PC-3 (cell line): ENCODE data around the gene TOLLIP. TPM values are rescaled to one million over a fixed set of nuclear protein-coding genes. Genes with fewer than 3 reads are reported as not detected.
"Not testable (repeated sequence)": the region's sequence is repeated elsewhere in the genome, so short reads cannot be mapped to it uniquely, and the experiment has no call there.

Experiments
- ATAC-seq: fragments of 200-7000 bp; cut with Tn5 transposase; 2 replicates; pipeline ENCODE4 v1.9.1; 2020; ENCODE audit warnings: mild to moderate bottlenecking, moderate library complexity
- BruUV-seq: library from RNA; stranded (reverse); fragments of 400-500 nt; replicated peaks from 2 replicates; lab custom pipeline; 2021; lab: Mats Ljungman, UMichigan
- CTCF ChIA-PET: fragments of 300-600 bp; sonication (Branson Sonifier 250); formaldehyde crosslinking; loops from one replicate; lab custom pipeline; 2022; ENCODE audit warnings: antibody characterized with exemption; lab: Charles Lee
- POLR2A ChIA-PET: fragments of 300-600 bp; sonication (Branson Sonifier 250); formaldehyde crosslinking; loops from one replicate; lab custom pipeline; 2022; ENCODE audit warnings: antibody characterized with exemption; ENCODE audit not compliant: unreplicated experiment; lab: Charles Lee
- DNase-seq: peaks from one replicate; pipeline ENCODE4 v3.0.0-alpha.2; 2015
- H2AFZ ChIP-seq: fragments of 300-600 bp; sonication (generic); 2 replicates; pipeline ENCODE4 v1.6.0; 2016; ENCODE audit warnings: antibody characterized with exemption, low read length
- H3F3A ChIP-seq: fragments of 300-600 bp; sonication (generic); one replicate; pipeline ENCODE4 v1.6.0; 2017; ENCODE audit warnings: antibody characterized with exemption, low read length, control low read depth, mild to moderate bottlenecking; ENCODE audit not compliant: unreplicated experiment
- H3K27ac ChIP-seq: fragments of 300-600 bp; sonication (generic); 2 replicates; pipeline ENCODE4 v1.5.1; 2016; ENCODE audit warnings: mild to moderate bottlenecking, low read length
- H3K27me3 ChIP-seq: fragments of 300-600 bp; sonication (generic); 2 replicates; pipeline ENCODE4 v1.6.1; 2016; ENCODE audit warnings: low read length, mixed read lengths
- H3K36me3 ChIP-seq: fragments of 300-600 bp; sonication (generic); 2 replicates; pipeline ENCODE4 v1.6.1; 2016; ENCODE audit warnings: low read depth, mixed run types, low read length, mixed read lengths
- H3K4me1 ChIP-seq: fragments of 300-600 bp; sonication (generic); 2 replicates; pipeline ENCODE4 v1.5.1; 2016; ENCODE audit warnings: low read length; ENCODE audit not compliant: insufficient read depth
- H3K4me2 ChIP-seq: fragments of 300-600 bp; sonication (generic); 2 replicates; pipeline ENCODE4 v1.6.0; 2016; ENCODE audit warnings: low read length
- H3K4me3 ChIP-seq: fragments of 300-600 bp; sonication (generic); 2 replicates; pipeline ENCODE4 v1.5.1; 2016; ENCODE audit warnings: mild to moderate bottlenecking, low read length, mixed read lengths
- H3K79me2 ChIP-seq: fragments of 300-600 bp; sonication (generic); 2 replicates; pipeline ENCODE4 v1.6.1; 2017; ENCODE audit warnings: low read length, mixed read lengths
- H3K9ac ChIP-seq: fragments of 300-600 bp; sonication (generic); 2 replicates; pipeline ENCODE4 v1.6.0; 2016; ENCODE audit warnings: mild to moderate bottlenecking, low read length
- H3K9me2 ChIP-seq: fragments of 300-600 bp; sonication (generic); replicated peaks from 2 replicates; pipeline ENCODE4 v1.6.1; 2016; ENCODE audit warnings: mixed run types, low read length, mixed read lengths
- H3K9me3 ChIP-seq: fragments of 300-600 bp; sonication (generic); 2 replicates; pipeline ENCODE4 v1.6.1; 2016; ENCODE audit warnings: low read length, mixed read lengths
- H4K20me1 ChIP-seq: fragments of 300-600 bp; sonication (generic); 2 replicates; pipeline ENCODE4 v1.6.1; 2016; ENCODE audit warnings: low read length, mixed read lengths
- intact Hi-C: fragments of 100-400 bp; cut with micrococcal nuclease; formaldehyde crosslinking; loops from 2 replicates; pipeline ENCODE4 v1.9.0; 2023
- total RNA-seq: library from RNA; depleted of rRNA; stranded (reverse); fragments of >200 nt; gene quantifications from 2 replicates; pipeline ENCODE4 v1.2.3, GENCODE V29; 2014

TOLLIP gene
- total RNA-seq, 1 experiment from 2014 or later: 43.2 TPM

GRCh38 chr11:1248951-1249350 is 60.5 kb downstream of the TOLLIP start:
- H3K27me3 ChIP-seq, H3K9me2 ChIP-seq, H3K4me3 ChIP-seq, H2AFZ ChIP-seq, H3K4me2 ChIP-seq, ATAC-seq, H3K27ac ChIP-seq, H3F3A ChIP-seq, H3K9ac ChIP-seq, H3K79me2 ChIP-seq, CTCF ChIA-PET, H3K4me1 ChIP-seq, POLR2A ChIA-PET, H4K20me1 ChIP-seq, H3K9me3 ChIP-seq, DNase-seq, H3K36me3 ChIP-seq, intact Hi-C loops, BruUV-seq: not testable (repeated sequence)

GRCh38 chr11:1247026-1247425 is 62.4 kb downstream of the TOLLIP start:
- H3K4me3 ChIP-seq, H2AFZ ChIP-seq, H3K79me2 ChIP-seq, H3K27ac ChIP-seq, BruUV-seq, H3K9me3 ChIP-seq, DNase-seq, H3K4me2 ChIP-seq, H3K36me3 ChIP-seq, H3K4me1 ChIP-seq, H3F3A ChIP-seq, H4K20me1 ChIP-seq, POLR2A ChIA-PET, H3K27me3 ChIP-seq, H3K9ac ChIP-seq, H3K9me2 ChIP-seq, ATAC-seq, intact Hi-C loops, CTCF ChIA-PET: not testable (repeated sequence)

GRCh38 chr11:1246301-1246700 is 63.1 kb downstream of the TOLLIP start:
- POLR2A ChIA-PET, H3K4me2 ChIP-seq, H3K79me2 ChIP-seq, H3K9ac ChIP-seq, ATAC-seq, H3K4me3 ChIP-seq, H3K9me3 ChIP-seq, H3F3A ChIP-seq, H2AFZ ChIP-seq, H3K9me2 ChIP-seq, H3K36me3 ChIP-seq, H4K20me1 ChIP-seq, H3K4me1 ChIP-seq, CTCF ChIA-PET, DNase-seq, intact Hi-C loops, H3K27me3 ChIP-seq, BruUV-seq, H3K27ac ChIP-seq: not testable (repeated sequence)

DNA sequence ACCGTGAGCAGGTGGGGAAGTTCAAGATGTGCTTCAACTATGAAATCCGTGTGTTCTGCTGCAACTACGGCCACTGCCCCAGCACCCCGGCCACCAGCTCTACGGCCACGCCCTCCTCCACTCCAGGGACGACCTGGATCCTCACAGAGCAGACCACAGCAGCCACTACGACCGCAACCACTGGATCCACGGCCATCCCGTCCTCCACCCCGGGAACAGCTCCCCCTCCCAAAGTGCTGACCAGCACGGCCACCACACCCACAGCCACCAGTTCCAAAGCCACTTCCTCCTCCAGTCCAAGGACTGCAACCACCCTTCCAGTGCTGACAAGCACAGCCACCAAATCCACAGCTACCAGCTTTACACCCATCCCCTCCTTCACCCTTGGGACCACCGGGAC is 63.7 kb downstream of the TOLLIP start:
- CTCF ChIA-PET: not testable (repeated sequence)

GRCh38 chr11:1244557-1244956 is 64.9 kb downstream of the TOLLIP start:
- BruUV-seq, H3K4me3 ChIP-seq, POLR2A ChIA-PET, ATAC-seq, DNase-seq, H4K20me1 ChIP-seq, H3K79me2 ChIP-seq, H3F3A ChIP-seq, H3K36me3 ChIP-seq, H3K27ac ChIP-seq, H3K9me3 ChIP-seq, H3K4me1 ChIP-seq, CTCF ChIA-PET, H3K9me2 ChIP-seq, H2AFZ ChIP-seq, H3K27me3 ChIP-seq, H3K9ac ChIP-seq, intact Hi-C loops, H3K4me2 ChIP-seq: not testable (repeated sequence)

More for the DNA sequence above, 63.7 kb downstream of the TOLLIP start:
- H3K4me2 ChIP-seq, DNase-seq, H3K4me1 ChIP-seq, POLR2A ChIA-PET, H3K36me3 ChIP-seq, H3K9me3 ChIP-seq, H4K20me1 ChIP-seq, H2AFZ ChIP-seq, H3K9ac ChIP-seq, H3K79me2 ChIP-seq, H3K4me3 ChIP-seq, H3K27ac ChIP-seq, BruUV-seq, H3K9me2 ChIP-seq, H3F3A ChIP-seq, intact Hi-C loops, H3K27me3 ChIP-seq: not testable (repeated sequence)
- ATAC-seq: 0 out of 2 replicates have a peak, but pooled peaks have one; percentile 4

GRCh38 chr11:1243521-1243920 is 65.9 kb downstream of the TOLLIP start:
- H3F3A ChIP-seq, DNase-seq, H3K36me3 ChIP-seq, intact Hi-C loops, H3K79me2 ChIP-seq, ATAC-seq, H3K4me2 ChIP-seq, H3K4me1 ChIP-seq, H2AFZ ChIP-seq, H3K27me3 ChIP-seq, H3K9me3 ChIP-seq, POLR2A ChIA-PET, CTCF ChIA-PET, H4K20me1 ChIP-seq, BruUV-seq, H3K4me3 ChIP-seq, H3K9me2 ChIP-seq, H3K27ac ChIP-seq, H3K9ac ChIP-seq: not testable (repeated sequence)

DNA sequence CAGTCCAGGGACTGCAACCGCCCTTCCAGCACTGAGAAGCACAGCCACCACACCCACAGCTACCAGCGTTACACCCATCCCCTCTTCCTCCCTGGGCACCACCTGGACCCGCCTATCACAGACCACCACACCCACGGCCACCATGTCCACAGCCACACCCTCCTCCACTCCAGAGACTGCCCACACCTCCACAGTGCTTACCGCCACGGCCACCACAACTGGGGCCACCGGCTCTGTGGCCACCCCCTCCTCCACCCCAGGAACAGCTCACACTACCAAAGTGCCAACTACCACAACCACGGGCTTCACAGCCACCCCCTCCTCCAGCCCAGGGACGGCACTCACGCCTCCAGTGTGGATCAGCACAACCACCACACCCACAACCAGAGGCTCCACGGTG is 66.7 kb downstream of the TOLLIP start:
- H3K4me1 ChIP-seq, CTCF ChIA-PET, H3F3A ChIP-seq, H3K36me3 ChIP-seq, ATAC-seq, H3K4me3 ChIP-seq, H3K27ac ChIP-seq, DNase-seq, H3K9ac ChIP-seq, H2AFZ ChIP-seq, POLR2A ChIA-PET, H3K9me2 ChIP-seq, H3K9me3 ChIP-seq, H3K79me2 ChIP-seq, intact Hi-C loops, H4K20me1 ChIP-seq, H3K4me2 ChIP-seq, H3K27me3 ChIP-seq: not testable (repeated sequence)
- TSS peak; percentile 1 for BruUV-seq
